ENCODE results near the gene TNC.

TNC gene

GRCh38 chr9:114985959-114986501, 131.9 kb downstream of the TNC start:
- no peaks in the 10 kb centered on the region for H3K9me2 ChIP-seq (replicated peaks; ENCODE audit: insufficient read depth, low read length)
- H3F3A ChIP-seq (ENCODE audit: insufficient read depth, low read length) = no peaks in the 10 kb centered on the region
- H2AFZ ChIP-seq (ENCODE audit: low read length) = no peak overlapping the region
- H3K79me2 ChIP-seq (ENCODE audit: low read length) = no peaks in the 10 kb centered on the region
- no peak for DNase-seq
- H3K9ac ChIP-seq (ENCODE audit: low read length) = no peak overlapping the region
- no peaks in the 10 kb centered on the region for H3K27me3 ChIP-seq (replicated peaks; ENCODE audit: insufficient read depth, low read length)
- no peaks in the 10 kb centered on the region for H3K9me3 ChIP-seq (replicated peaks; ENCODE audit: insufficient read depth, low read length)
- H3K4me2 ChIP-seq (ENCODE audit: low read depth, low read length) = no peak overlapping the region
- H3K36me3 ChIP-seq (replicated peaks; ENCODE audit: insufficient read depth, low read length) = no peaks in the 10 kb centered on the region
- no peaks in the 10 kb centered on the region for H3K4me1 ChIP-seq (ENCODE audit: low read length)
- no peaks in the 10 kb centered on the region for H4K20me1 ChIP-seq (ENCODE audit: insufficient read depth, low read length)
- H3K27ac ChIP-seq (ENCODE audit: low read length) = no peak overlapping the region
- H3K4me3 ChIP-seq (ENCODE audit: low read length) = no peak overlapping the region
- TF ChIP-seq EZH2phosphoT487 (IDR thresholded peaks at IDR 0.05; ENCODE audit: low read length) (no peak), EZH2 (optimal IDR thresholded peaks at IDR 0.05; ENCODE audit: low read depth, low read length) (no peak)
- TF ChIP-seq, protein P1, sequence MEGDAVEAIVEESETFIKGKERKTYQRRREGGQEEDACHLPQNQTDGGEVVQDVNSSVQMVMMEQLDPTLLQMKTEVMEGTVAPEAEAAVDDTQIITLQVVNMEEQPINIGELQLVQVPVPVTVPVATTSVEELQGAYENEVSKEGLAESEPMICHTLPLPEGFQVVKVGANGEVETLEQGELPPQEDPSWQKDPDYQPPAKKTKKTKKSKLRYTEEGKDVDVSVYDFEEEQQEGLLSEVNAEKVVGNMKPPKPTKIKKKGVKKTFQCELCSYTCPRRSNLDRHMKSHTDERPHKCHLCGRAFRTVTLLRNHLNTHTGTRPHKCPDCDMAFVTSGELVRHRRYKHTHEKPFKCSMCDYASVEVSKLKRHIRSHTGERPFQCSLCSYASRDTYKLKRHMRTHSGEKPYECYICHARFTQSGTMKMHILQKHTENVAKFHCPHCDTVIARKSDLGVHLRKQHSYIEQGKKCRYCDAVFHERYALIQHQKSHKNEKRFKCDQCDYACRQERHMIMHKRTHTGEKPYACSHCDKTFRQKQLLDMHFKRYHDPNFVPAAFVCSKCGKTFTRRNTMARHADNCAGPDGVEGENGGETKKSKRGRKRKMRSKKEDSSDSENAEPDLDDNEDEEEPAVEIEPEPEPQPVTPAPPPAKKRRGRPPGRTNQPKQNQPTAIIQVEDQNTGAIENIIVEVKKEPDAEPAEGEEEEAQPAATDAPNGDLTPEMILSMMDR (IDR thresholded peaks at IDR 0.05; ENCODE audit: low read length) = no peak

- Histone ChIP-seq H3K9me2 (replicated peaks; ENCODE audit: insufficient read depth, low read length) (no peaks in the 10 kb centered on the region), H3K79me2 (ENCODE audit: low read length) (no peaks in the 10 kb centered on the region), H3K27ac (ENCODE audit: low read length) (no peak overlapping the region), H3K36me3 (replicated peaks; ENCODE audit: insufficient read depth, low read length) (no peaks in the 10 kb centered on the region), H3K4me2 (ENCODE audit: low read depth, low read length) (no peak overlapping the region), H4K20me1 (ENCODE audit: insufficient read depth, low read length) (no peaks in the 10 kb centered on the region), H3K4me3 (ENCODE audit: low read length) (no peak overlapping the region), H3K9ac (ENCODE audit: low read length) (no peak overlapping the region), H3F3A (ENCODE audit: insufficient read depth, low read length) (no peaks in the 10 kb centered on the region), H2AFZ (ENCODE audit: low read length) (no peak overlapping the region), H3K27me3 (replicated peaks; ENCODE audit: insufficient read depth, low read length) (no peaks in the 10 kb centered on the region), H3K9me3 (replicated peaks; ENCODE audit: insufficient read depth, low read length) (no peaks in the 10 kb centered on the region), H3K4me1 (ENCODE audit: low read length) (no peaks in the 10 kb centered on the region)
- DNase-seq = no peak
- TF ChIP-seq EZH2 (optimal IDR thresholded peaks at IDR 0.05; ENCODE audit: low read depth, low read length) (no peak), EZH2phosphoT487 (IDR thresholded peaks at IDR 0.05; ENCODE audit: low read length) (no peak)
- TF ChIP-seq, protein P1 (IDR thresholded peaks at IDR 0.05; ENCODE audit: low read length) = no peak
Observed at GRCh38 chr9:114981063-114981462, 136.9 kb downstream of the TNC start.

DNA sequence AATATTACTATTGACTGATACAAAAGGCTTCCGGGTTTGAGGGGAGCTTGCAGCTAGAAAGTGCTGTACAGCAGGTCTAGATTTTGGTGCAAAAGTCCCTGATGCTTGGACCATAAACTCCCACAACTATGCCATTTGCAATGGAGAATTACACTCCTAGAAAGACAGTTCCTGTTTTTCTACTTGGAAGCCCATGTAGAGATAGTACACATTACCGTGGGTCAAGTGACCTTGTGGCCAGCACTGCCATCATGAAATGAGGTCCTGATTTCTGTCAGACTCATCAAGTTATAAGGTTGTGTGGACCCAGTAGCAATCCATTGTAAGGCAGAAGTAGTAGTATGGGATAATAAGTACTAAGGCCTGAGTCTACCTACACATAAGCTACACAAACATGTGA, 144.7 kb downstream of the TNC start:
- Histone ChIP-seq H3K27me3 (replicated peaks; ENCODE audit: insufficient read depth, low read length) (no peaks in the 10 kb centered on the region), H3K9me3 (replicated peaks; ENCODE audit: insufficient read depth, low read length) (no peaks in the 10 kb centered on the region), H3K9me2 (replicated peaks; ENCODE audit: insufficient read depth, low read length) (no peaks in the 10 kb centered on the region), H3F3A (ENCODE audit: insufficient read depth, low read length) (no peaks in the 10 kb centered on the region), H2AFZ (ENCODE audit: low read length) (no peak overlapping the region), H3K27ac (ENCODE audit: low read length) (no peak overlapping the region), H3K4me3 (ENCODE audit: low read length) (no peak overlapping the region), H3K79me2 (ENCODE audit: low read length) (no peaks in the 10 kb centered on the region), H3K9ac (ENCODE audit: low read length) (no peak overlapping the region), H4K20me1 (ENCODE audit: insufficient read depth, low read length) (no peaks in the 10 kb centered on the region), H3K36me3 (replicated peaks; ENCODE audit: insufficient read depth, low read length) (no peaks in the 10 kb centered on the region), H3K4me2 (ENCODE audit: low read depth, low read length) (no peak overlapping the region), H3K4me1 (ENCODE audit: low read length) (no peaks in the 10 kb centered on the region)
- DNase-seq = no peak
- TF ChIP-seq EZH2phosphoT487 (IDR thresholded peaks at IDR 0.05; ENCODE audit: low read length) = no peak
- no peak for TF ChIP-seq EZH2 (optimal IDR thresholded peaks at IDR 0.05; ENCODE audit: low read depth, low read length)
- TF ChIP-seq, protein P1 (IDR thresholded peaks at IDR 0.05; ENCODE audit: low read length) = no peak
